Measurements from ENCODE around the gene ADAMTSL4. TPM values are rescaled to one million over a fixed set of nuclear protein-coding genes. Genes with fewer than 3 reads are reported as not detected.

ADAMTSL4 gene
- total and polyA plus RNA-seq, 2 donors (not counting 1 experiment from before 2014, with no cell fraction given) = 7.3 to 13.0 TPM

GRCh38 chr1:150514260-150514659 is 34.9 kb upstream of the ADAMTSL4 start:
- peaks cover 23% of the 10 kb centered on the region for H3K36me3 ChIP-seq (ENCODE audit: control insufficient read depth, insufficient read depth, low read length)
- H3K27me3 ChIP-seq (ENCODE audit: control insufficient read depth, insufficient read depth, low read length) = no peaks in the 10 kb centered on the region
- H3K9ac ChIP-seq (ENCODE audit: insufficient read depth, low read length) = no peak overlapping the region
- peaks cover 7% of the 10 kb centered on the region for H3K79me2 ChIP-seq (ENCODE audit: control insufficient read depth, insufficient read depth, low read length)
- H4K20me1 ChIP-seq (ENCODE audit: control insufficient read depth, extremely low read depth, insufficient read depth, low read length) = no peaks in the 10 kb centered on the region
- H2AFZ ChIP-seq (ENCODE audit: low read length) = no peak overlapping the region
- peaks cover 19% of the 10 kb centered on the region for H3K4me1 ChIP-seq (ENCODE audit: control insufficient read depth, extremely low read depth, insufficient read depth, low read length)
- no peaks in the 10 kb centered on the region for H3K9me3 ChIP-seq (ENCODE audit: control insufficient read depth, insufficient read depth, low read depth, low read length)
- no peak overlapping the region for H3K27ac ChIP-seq (ENCODE audit: insufficient read depth, low read length)
- no peak overlapping the region for H3K4me3 ChIP-seq (replicated peaks in 1 of 4; ENCODE audit: control extremely low read depth in 1 of 4, insufficient read depth in 1 of 4, low read depth in 3 of 4, low read length in 4 of 4)
- no peak overlapping the region for H3K4me2 ChIP-seq (ENCODE audit: extremely low read depth, insufficient read depth, low read length)
- no peak for TF ChIP-seq CTCF (conservative IDR thresholded peaks at IDR 0.05 in 1 of 2, IDR thresholded peaks at IDR 0.05 in 1 of 2; ENCODE audit: low read depth in 1 of 2, low read length in 2 of 2)
- TF ChIP-seq EZH2 (IDR thresholded peaks at IDR 0.05; ENCODE audit: low read length, missing control alignments) = no peak
- DNase-seq (ENCODE audit: low read depth in 2 of 2) = no peak

- Histone ChIP-seq H3K4me2 (ENCODE audit: extremely low read depth, insufficient read depth, low read length) (peak overlapping the region; percentile 98), H3K9me3 (ENCODE audit: control insufficient read depth, insufficient read depth, low read depth, low read length) (no peaks in the 10 kb centered on the region), H3K36me3 (ENCODE audit: control insufficient read depth, insufficient read depth, low read length) (peaks cover 19% of the 10 kb centered on the region), H3K27ac (ENCODE audit: insufficient read depth, low read length) (peak overlapping the region; percentile 60), H3K9ac (ENCODE audit: insufficient read depth, low read length) (peak overlapping the region; percentile 17), H4K20me1 (ENCODE audit: control insufficient read depth, extremely low read depth, insufficient read depth, low read length) (no peaks in the 10 kb centered on the region), H3K4me3 (replicated peaks in 1 of 4; ENCODE audit: control extremely low read depth in 1 of 4, insufficient read depth in 1 of 4, low read depth in 3 of 4, low read length in 4 of 4) (peak overlapping the region; percentile 52 to 73 (median 62)), H3K27me3 (ENCODE audit: control insufficient read depth, insufficient read depth, low read length) (no peaks in the 10 kb centered on the region), H3K79me2 (ENCODE audit: control insufficient read depth, insufficient read depth, low read length) (peaks cover under 1% of the 10 kb centered on the region), H2AFZ (ENCODE audit: low read length) (peak overlapping the region; percentile 84), H3K4me1 (ENCODE audit: control insufficient read depth, extremely low read depth, insufficient read depth, low read length) (peaks cover 17% of the 10 kb centered on the region)
- no peak for DNase-seq (ENCODE audit: low read depth in 2 of 2)
- TF ChIP-seq CTCF (conservative IDR thresholded peaks at IDR 0.05 in 1 of 2, IDR thresholded peaks at IDR 0.05 in 1 of 2; ENCODE audit: low read depth in 1 of 2, low read length in 2 of 2) (no peak), EZH2 (IDR thresholded peaks at IDR 0.05; ENCODE audit: low read length, missing control alignments) (no peak)
These were observed 34.3 kb upstream of the ADAMTSL4 start for GRCh38 chr1:150514913-150515327.

- Histone ChIP-seq H3K9ac (ENCODE audit: insufficient read depth, low read length) (peak within 1 kb of the TSS; percentile 72), H3K36me3 (ENCODE audit: control insufficient read depth, insufficient read depth, low read length) (peaks cover 15% of the 10 kb centered on the region), H3K4me3 (replicated peaks in 1 of 4; ENCODE audit: control extremely low read depth in 1 of 4, insufficient read depth in 1 of 4, low read depth in 3 of 4, low read length in 4 of 4) (peak within 1 kb of the TSS; percentile 53 to 73 (median 62)), H3K4me1 (ENCODE audit: control insufficient read depth, extremely low read depth, insufficient read depth, low read length) (peaks cover 17% of the 10 kb centered on the region), H3K9me3 (ENCODE audit: control insufficient read depth, insufficient read depth, low read depth, low read length) (no peaks in the 10 kb centered on the region), H3K27me3 (ENCODE audit: control insufficient read depth, insufficient read depth, low read length) (no peaks in the 10 kb centered on the region), H3K27ac (ENCODE audit: insufficient read depth, low read length) (peak within 1 kb of the TSS; percentile 60), H3K4me2 (ENCODE audit: extremely low read depth, insufficient read depth, low read length) (peak within 1 kb of the TSS; percentile 98), H4K20me1 (ENCODE audit: control insufficient read depth, extremely low read depth, insufficient read depth, low read length) (no peaks in the 10 kb centered on the region), H2AFZ (ENCODE audit: low read length) (peak within 1 kb of the TSS; percentile 84), H3K79me2 (ENCODE audit: control insufficient read depth, insufficient read depth, low read length) (no peaks in the 10 kb centered on the region)
- TF ChIP-seq EZH2 (IDR thresholded peaks at IDR 0.05; ENCODE audit: low read length, missing control alignments) (no peak), CTCF (conservative IDR thresholded peaks at IDR 0.05 in 1 of 2, IDR thresholded peaks at IDR 0.05 in 1 of 2; ENCODE audit: low read depth in 1 of 2, low read length in 2 of 2) (no peak)
- DNase-seq (ENCODE audit: low read depth in 2 of 2) = peak; percentile 94 to 95
These were observed 33.7 kb upstream of the ADAMTSL4 start, which contains the start of gene FALEC for GRCh38 chr1:150515328-150516049. Gene FALEC, plus strand, starts transcription at chr1:150515752.

Data from fibroblast of lung (primary cell).